Neural cell (in vitro differentiated cells): Measurements from ENCODE around the gene RPL18A. TPM values are rescaled to one million over a fixed set of nuclear protein-coding genes. Genes with fewer than 3 reads are reported as not detected.
A peak's percentile ranks its signal among the peaks of the same experiment; 100 is the strongest.

Source experiments
- H2AFZ ChIP-seq: fragments of 200-600, 300-800 bp; sonication (generic), shearing (Covaris generic); 2 replicates; pipeline ENCODE4 v1.6.0; 2014; ENCODE audit warnings: low read depth, mild to moderate bottlenecking, antibody characterized with exemption, low read length, moderate library complexity
- H3F3A ChIP-seq: fragments of 200-600 bp; shearing (Covaris generic); 2 replicates; pipeline ENCODE4 v1.6.1; 2016; ENCODE audit warnings: mild to moderate bottlenecking, moderate library complexity, mixed read lengths, antibody characterized with exemption, low read length; ENCODE audit not compliant: insufficient read depth, poor library complexity, severe bottlenecking
- H3K27ac ChIP-seq: fragments of 200-600, 300-800 bp; sonication (generic), shearing (Covaris generic); 2 replicates; pipeline ENCODE4 v1.5.1; 2014; ENCODE audit warnings: mild to moderate bottlenecking, low read length, moderate library complexity
- H3K27me3 ChIP-seq: fragments of 300-800, 200-600 bp; sonication (generic), shearing (Covaris generic); 2 replicates; pipeline ENCODE4 v1.6.0; 2014; ENCODE audit warnings: mild to moderate bottlenecking, low read depth, low read length, moderate library complexity; ENCODE audit not compliant: insufficient read depth
- H3K36me3 ChIP-seq: fragments of 300-800, 200-600 bp; sonication (generic), shearing (Covaris generic); 2 replicates; pipeline ENCODE4 v1.5.1; 2014; ENCODE audit warnings: mild to moderate bottlenecking, antibody characterized with exemption, low read length, moderate library complexity; ENCODE audit not compliant: insufficient read depth
- H3K4me2 ChIP-seq: fragments of 300-800, 200-600 bp; sonication (generic), shearing (Covaris generic); 2 replicates; pipeline ENCODE4 v1.6.0; 2014; ENCODE audit warnings: mild to moderate bottlenecking, low read length
- H3K4me3 ChIP-seq: fragments of 300-800, 200-600 bp; sonication (generic), shearing (Covaris generic); 2 replicates; pipeline ENCODE4 v1.5.1; 2014; ENCODE audit warnings: mild to moderate bottlenecking, low read length, moderate library complexity
- H3K79me2 ChIP-seq: fragments of 200-600 bp; shearing (Covaris generic); replicated peaks from 2 replicates; pipeline ENCODE4 v1.6.0; 2014; ENCODE audit warnings: mild to moderate bottlenecking, low read length, moderate library complexity; ENCODE audit not compliant: insufficient read depth
- H3K9ac ChIP-seq: fragments of 300-800, 200-600 bp; sonication (generic), shearing (Covaris generic); 2 replicates; pipeline ENCODE4 v1.6.1; 2016; ENCODE audit warnings: mild to moderate bottlenecking, low read length, mixed read lengths
- H3K9me2 ChIP-seq: fragments of 200-600 bp; shearing (Covaris generic); 2 replicates; pipeline ENCODE4 v1.6.1; 2016; ENCODE audit warnings: mild to moderate bottlenecking, low read length, mixed read lengths; ENCODE audit not compliant: insufficient read depth
- H3K9me3 ChIP-seq: fragments of 200-600, 300-800 bp; sonication (generic), shearing (Covaris generic); 2 replicates; pipeline ENCODE4 v1.6.1; 2016; ENCODE audit warnings: mild to moderate bottlenecking, mixed run types, low read length, moderate library complexity, mixed read lengths
- H4K20me1 ChIP-seq: fragments of 200-600 bp; shearing (Covaris generic); 2 replicates; pipeline ENCODE4 v1.6.1; 2016; ENCODE audit warnings: mild to moderate bottlenecking, mixed run types; ENCODE audit not compliant: insufficient read depth
- EP300 ChIP-seq: fragments of 450-650 bp; conservative IDR thresholded peaks from 2 replicates; pipeline ENCODE4 v1.6.1; 2014; ENCODE audit warnings: antibody characterized with exemption, mild to moderate bottlenecking, moderate library complexity; ENCODE audit not compliant: poor library complexity, severe bottlenecking
- EZH2 ChIP-seq: fragments of 200-600, 300-800 bp; shearing (Covaris generic), sonication (generic); IDR thresholded peaks from 2 replicates; pipeline ENCODE4 v1.6.1; 2014; ENCODE audit warnings: antibody characterized with exemption, low read length, borderline replicate concordance, mild to moderate bottlenecking; ENCODE audit not compliant: insufficient read depth, poor library complexity, severe bottlenecking
- MXI1 ChIP-seq: fragments of 450-650 bp; conservative IDR thresholded peaks from 2 replicates; pipeline ENCODE4 v1.6.1; 2014; ENCODE audit warnings: antibody characterized with exemption, mild to moderate bottlenecking; ENCODE audit not compliant: poor library complexity, severe bottlenecking
- POLR2AphosphoS5 ChIP-seq: IDR thresholded peaks from 2 replicates; pipeline ENCODE4 v1.6.1; 2012
- RAD21 ChIP-seq: fragments of 450-650 bp; conservative IDR thresholded peaks from 2 replicates; pipeline ENCODE4 v1.6.1; 2014; ENCODE audit warnings: antibody characterized with exemption, mild to moderate bottlenecking, moderate library complexity
- SMC3 ChIP-seq: fragments of 450-650 bp; conservative IDR thresholded peaks from 2 replicates; pipeline ENCODE4 v1.6.1; 2014; ENCODE audit warnings: antibody characterized with exemption, mild to moderate bottlenecking, moderate library complexity; ENCODE audit not compliant: poor library complexity
- TAF1 ChIP-seq: IDR thresholded peaks from 2 replicates; pipeline ENCODE4 v1.6.1; 2012; ENCODE audit warnings: low read depth
- polyA plus RNA-seq: library from polyadenylated mRNA; depleted of rRNA; stranded (reverse); fragments of >200 nt; gene quantifications from 2 replicates; pipeline ENCODE4 v1.2.3, GENCODE V29; 2014
- TF ChIP-seq, protein P1 (sequence below): fragments of 450-650 bp; IDR thresholded peaks from 2 replicates; pipeline ENCODE4 v1.5.1; 2014; ENCODE audit warnings: antibody characterized with exemption, mild to moderate bottlenecking, moderate library complexity; ENCODE audit not compliant: poor library complexity, severe bottlenecking
- TF ChIP-seq, protein P2 (sequence below): IDR thresholded peaks from 2 replicates; pipeline ENCODE4 v1.6.1; 2012; ENCODE audit warnings: borderline replicate concordance

Gene RPL18A
- polyA plus RNA-seq, 1 donor from 2014 or later: 681 TPM

DNA sequence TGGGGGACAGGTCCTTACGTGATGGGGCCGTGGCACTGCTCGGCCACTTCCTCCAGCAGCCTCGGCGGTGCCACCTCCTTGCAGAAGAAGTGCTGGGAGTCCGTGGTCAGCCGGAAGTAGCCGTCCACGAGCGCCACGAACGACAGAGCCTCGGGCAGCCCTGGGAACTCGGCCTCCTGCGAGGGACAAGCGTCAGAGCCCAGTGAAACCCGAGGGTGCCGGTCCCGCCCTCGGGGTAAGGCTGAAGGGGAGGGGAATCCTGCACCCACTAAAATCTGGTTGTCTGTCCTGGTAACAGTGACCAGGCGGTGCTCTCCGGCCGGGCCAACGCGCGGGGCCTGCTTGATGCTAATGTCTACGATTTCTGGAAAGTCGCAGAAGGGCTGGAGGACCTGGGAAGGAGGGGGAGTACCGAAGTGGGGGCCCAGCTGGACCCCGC lies 18.3 kb upstream of the RPL18A start:
- Histone ChIP-seq H4K20me1 (no peaks in the 10 kb centered on the region), H3K4me3 (peak overlapping the region; percentile 51), H2AFZ (no peak overlapping the region), H3K9ac (peak overlapping the region; percentile 16), H3K27ac (no peak overlapping the region), H3F3A (no peaks in the 10 kb centered on the region), H3K79me2 (no peaks in the 10 kb centered on the region), H3K9me2 (no peaks in the 10 kb centered on the region), H3K4me2 (no peak overlapping the region), H3K36me3 (no peaks in the 10 kb centered on the region), H3K27me3 (peaks cover 14% of the 10 kb centered on the region), H3K9me3 (no peaks in the 10 kb centered on the region)
- TF ChIP-seq EP300 (no peak), MXI1 (no peak), POLR2AphosphoS5 (no peak), SMC3 (no peak), RAD21 (no peak), TAF1 (no peak), EZH2 (no peak)
- TF ChIP-seq, protein P1, sequence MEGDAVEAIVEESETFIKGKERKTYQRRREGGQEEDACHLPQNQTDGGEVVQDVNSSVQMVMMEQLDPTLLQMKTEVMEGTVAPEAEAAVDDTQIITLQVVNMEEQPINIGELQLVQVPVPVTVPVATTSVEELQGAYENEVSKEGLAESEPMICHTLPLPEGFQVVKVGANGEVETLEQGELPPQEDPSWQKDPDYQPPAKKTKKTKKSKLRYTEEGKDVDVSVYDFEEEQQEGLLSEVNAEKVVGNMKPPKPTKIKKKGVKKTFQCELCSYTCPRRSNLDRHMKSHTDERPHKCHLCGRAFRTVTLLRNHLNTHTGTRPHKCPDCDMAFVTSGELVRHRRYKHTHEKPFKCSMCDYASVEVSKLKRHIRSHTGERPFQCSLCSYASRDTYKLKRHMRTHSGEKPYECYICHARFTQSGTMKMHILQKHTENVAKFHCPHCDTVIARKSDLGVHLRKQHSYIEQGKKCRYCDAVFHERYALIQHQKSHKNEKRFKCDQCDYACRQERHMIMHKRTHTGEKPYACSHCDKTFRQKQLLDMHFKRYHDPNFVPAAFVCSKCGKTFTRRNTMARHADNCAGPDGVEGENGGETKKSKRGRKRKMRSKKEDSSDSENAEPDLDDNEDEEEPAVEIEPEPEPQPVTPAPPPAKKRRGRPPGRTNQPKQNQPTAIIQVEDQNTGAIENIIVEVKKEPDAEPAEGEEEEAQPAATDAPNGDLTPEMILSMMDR: no peak
- TF ChIP-seq, protein P2, sequence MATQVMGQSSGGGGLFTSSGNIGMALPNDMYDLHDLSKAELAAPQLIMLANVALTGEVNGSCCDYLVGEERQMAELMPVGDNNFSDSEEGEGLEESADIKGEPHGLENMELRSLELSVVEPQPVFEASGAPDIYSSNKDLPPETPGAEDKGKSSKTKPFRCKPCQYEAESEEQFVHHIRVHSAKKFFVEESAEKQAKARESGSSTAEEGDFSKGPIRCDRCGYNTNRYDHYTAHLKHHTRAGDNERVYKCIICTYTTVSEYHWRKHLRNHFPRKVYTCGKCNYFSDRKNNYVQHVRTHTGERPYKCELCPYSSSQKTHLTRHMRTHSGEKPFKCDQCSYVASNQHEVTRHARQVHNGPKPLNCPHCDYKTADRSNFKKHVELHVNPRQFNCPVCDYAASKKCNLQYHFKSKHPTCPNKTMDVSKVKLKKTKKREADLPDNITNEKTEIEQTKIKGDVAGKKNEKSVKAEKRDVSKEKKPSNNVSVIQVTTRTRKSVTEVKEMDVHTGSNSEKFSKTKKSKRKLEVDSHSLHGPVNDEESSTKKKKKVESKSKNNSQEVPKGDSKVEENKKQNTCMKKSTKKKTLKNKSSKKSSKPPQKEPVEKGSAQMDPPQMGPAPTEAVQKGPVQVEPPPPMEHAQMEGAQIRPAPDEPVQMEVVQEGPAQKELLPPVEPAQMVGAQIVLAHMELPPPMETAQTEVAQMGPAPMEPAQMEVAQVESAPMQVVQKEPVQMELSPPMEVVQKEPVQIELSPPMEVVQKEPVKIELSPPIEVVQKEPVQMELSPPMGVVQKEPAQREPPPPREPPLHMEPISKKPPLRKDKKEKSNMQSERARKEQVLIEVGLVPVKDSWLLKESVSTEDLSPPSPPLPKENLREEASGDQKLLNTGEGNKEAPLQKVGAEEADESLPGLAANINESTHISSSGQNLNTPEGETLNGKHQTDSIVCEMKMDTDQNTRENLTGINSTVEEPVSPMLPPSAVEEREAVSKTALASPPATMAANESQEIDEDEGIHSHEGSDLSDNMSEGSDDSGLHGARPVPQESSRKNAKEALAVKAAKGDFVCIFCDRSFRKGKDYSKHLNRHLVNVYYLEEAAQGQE: no peak

DNA sequence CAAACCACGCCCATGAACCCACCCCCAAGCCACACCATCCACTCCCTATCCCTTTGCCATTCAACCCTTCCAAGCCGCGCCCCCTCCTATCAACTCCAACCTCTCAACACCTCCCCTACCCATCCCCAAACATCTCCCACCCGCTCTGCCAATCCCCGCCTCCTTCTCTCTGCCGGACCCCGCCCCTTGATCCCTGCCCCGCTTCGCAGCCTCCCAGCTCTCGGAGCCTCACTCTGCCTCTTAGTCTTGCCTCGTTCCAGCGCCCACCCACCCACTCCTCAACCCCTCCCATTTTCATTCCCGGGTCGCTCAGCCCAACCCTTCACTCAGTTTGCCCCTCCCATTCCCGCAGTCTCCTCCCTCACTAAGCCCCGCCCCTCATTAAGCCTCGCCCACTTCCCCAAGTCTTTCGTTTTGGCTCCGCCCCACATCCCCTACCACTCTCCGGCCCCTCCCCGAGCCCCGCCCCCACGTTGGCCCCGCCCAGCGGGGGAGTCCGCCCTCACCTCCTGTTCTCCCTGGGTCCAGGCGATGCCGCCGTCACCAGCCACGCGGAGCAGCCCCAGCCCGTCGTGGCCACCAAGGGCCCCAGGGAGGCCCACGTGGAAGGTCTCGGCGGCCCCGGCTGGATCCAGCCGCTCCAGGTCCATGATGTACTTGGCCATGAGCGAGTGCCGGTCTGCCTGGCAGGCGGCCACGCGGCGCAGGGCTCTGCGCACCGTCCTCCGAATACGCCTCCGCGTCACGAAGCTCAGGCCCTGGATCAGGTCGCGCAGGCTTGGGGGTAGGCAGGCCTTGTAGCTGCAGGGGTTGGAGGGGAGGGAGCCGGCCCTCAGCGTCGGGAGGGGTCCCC lies 17.7 kb upstream of the RPL18A start:
- no peaks in the 10 kb centered on the region for H3K9me2 ChIP-seq
- H3K9me3 ChIP-seq: no peaks in the 10 kb centered on the region
- H3K36me3 ChIP-seq: no peaks in the 10 kb centered on the region
- TF ChIP-seq, protein P1: no peak
- TF ChIP-seq EP300: no peak
- no peak for TF ChIP-seq EZH2
- no peak for TF ChIP-seq POLR2AphosphoS5
- no peak for TF ChIP-seq RAD21
- no peak for TF ChIP-seq TAF1
- TF ChIP-seq MXI1: no peak
- TF ChIP-seq, protein P2: no peak
- H3F3A ChIP-seq: no peaks in the 10 kb centered on the region
- no peaks in the 10 kb centered on the region for H4K20me1 ChIP-seq
- H3K9ac ChIP-seq: no peak overlapping the region
- no peak overlapping the region for H3K4me2 ChIP-seq
- H2AFZ ChIP-seq: no peak overlapping the region
- peaks cover 14% of the 10 kb centered on the region for H3K27me3 ChIP-seq
- no peak overlapping the region for H3K27ac ChIP-seq
- peak overlapping the region; percentile 51 for H3K4me3 ChIP-seq
- H3K79me2 ChIP-seq: no peaks in the 10 kb centered on the region
